Suprapubic skin (tissue), 3 donors: Measurements from ENCODE around the gene NDUFS7.

Experiments
- CTCF ChIP-seq, 2 donors: fragments of 200-600 bp in 1 of 2; fragments of 450-650 bp in 1 of 2; sonication (generic) in 1 of 2; IDR thresholded peaks; one replicate each; pipeline ENCODE4 v1.5.1; 2016 to 2019; ENCODE audit warnings: antibody characterized with exemption in 2 of 2, mild to moderate bottlenecking in 1 of 2, moderate library complexity in 1 of 2
- POLR2AphosphoS5 ChIP-seq, 3 donors: sonication (generic); formaldehyde crosslinking; IDR thresholded peaks; one replicate each; pipeline ENCODE4 v1.6.1; 2017; ENCODE audit warnings: antibody characterized with exemption in 3 of 3

DNA sequence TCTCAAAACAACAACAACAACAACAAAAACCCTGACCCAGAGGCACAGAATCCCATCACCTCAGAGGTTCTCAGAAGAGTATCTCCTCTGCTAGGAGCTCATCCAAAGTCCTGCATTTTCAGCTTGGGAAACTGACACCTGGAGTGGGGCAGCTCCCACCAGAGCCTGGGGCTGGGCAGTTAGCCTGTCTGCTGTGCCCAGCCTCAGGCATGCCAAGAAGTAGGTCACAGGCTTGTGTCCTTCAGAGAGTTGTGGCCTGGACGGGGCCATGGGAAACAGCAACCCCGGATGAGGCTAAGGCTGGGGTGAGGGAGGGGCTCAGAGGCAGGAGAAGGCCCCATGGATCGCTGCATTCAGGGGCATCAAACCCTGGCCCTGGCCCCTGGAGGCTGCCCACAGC, 2.1 kb downstream of the NDUFS7 start:
- no peak for TF ChIP-seq POLR2AphosphoS5 (IDR thresholded peaks at IDR 0.05)
- TF ChIP-seq CTCF (IDR thresholded peaks at IDR 0.05): no peak
